ENCODE data around the gene RAB27B. TPM values are rescaled to one million over a fixed set of nuclear protein-coding genes. Genes with fewer than 3 reads are reported as not detected.

Gene RAB27B
- total RNA-seq, 1 donor from 2014 or later = not detected

DNA sequence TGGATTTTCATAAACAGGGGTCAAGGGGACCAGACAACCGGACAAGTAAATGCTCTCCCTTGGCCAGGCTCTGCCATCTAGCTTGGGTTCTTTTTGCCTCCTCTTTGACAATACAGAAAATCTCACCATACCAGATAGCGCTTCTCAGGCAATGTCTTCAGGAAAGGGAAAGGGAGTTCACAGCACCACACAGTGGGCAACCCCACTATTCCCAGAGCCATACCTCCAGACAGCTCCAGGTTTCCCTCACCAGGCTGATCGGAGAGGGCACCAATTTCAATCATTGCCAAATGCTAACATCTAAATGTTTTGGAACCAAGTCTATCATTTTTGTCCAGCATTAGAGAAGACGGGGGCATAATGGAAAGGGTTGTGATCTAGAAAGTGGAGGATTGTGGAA lies 102.9 kb downstream of the RAB27B start:
- Mint-ChIP-seq H3K9me3 (ENCODE audit: unreplicated experiment) (peaks cover 2% of the 10 kb centered on the region), H3K27me3 (ENCODE audit: unreplicated experiment) (no peaks in the 10 kb centered on the region), H3K36me3 (ENCODE audit: unreplicated experiment) (no peaks in the 10 kb centered on the region), H3K27ac (ENCODE audit: unreplicated experiment) (no peak overlapping the region), H3K4me1 (ENCODE audit: low read depth, unreplicated experiment) (peaks cover 3% of the 10 kb centered on the region), H3K4me3 (ENCODE audit: unreplicated experiment) (no peak overlapping the region)
- no peak for TF ChIP-seq CTCF (IDR thresholded peaks at IDR 0.05; ENCODE audit: partially characterized antibody, unreplicated experiment)
- no peak for DNase-seq

- Mint-ChIP-seq H3K9me3 (ENCODE audit: unreplicated experiment) (peaks cover 2% of the 10 kb centered on the region), H3K4me3 (ENCODE audit: unreplicated experiment) (no peak overlapping the region), H3K27me3 (ENCODE audit: unreplicated experiment) (no peaks in the 10 kb centered on the region), H3K4me1 (ENCODE audit: low read depth, unreplicated experiment) (peaks cover 3% of the 10 kb centered on the region), H3K27ac (ENCODE audit: unreplicated experiment) (no peak overlapping the region), H3K36me3 (ENCODE audit: unreplicated experiment) (no peaks in the 10 kb centered on the region)
- no peak for TF ChIP-seq CTCF (IDR thresholded peaks at IDR 0.05; ENCODE audit: partially characterized antibody, unreplicated experiment)
- no peak for DNase-seq
Measured at GRCh38 chr18:54932472-54932871, 104.2 kb downstream of the RAB27B start.

DNA sequence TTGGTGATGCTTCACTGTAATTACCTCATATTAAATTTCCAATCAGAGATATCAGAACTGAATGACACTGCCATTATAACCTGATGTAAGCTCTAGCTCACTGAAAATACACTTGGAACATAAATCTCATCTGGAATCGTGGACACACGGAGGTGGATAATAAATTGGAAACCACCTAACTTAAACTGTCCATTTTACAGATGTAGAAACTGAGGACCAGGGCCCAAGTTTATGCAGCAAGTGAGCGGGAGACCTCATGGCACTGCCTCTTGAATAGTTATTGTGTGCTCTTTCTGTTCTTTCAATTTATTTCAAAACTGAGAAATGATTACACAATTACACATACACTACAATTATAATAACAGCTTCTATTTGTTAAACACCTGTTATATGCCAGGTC lies 110.2 kb downstream of the RAB27B start:
- H3K9me3 Mint-ChIP-seq (ENCODE audit: unreplicated experiment) = no peaks in the 10 kb centered on the region
- no peak for DNase-seq
- H3K4me1 Mint-ChIP-seq (ENCODE audit: low read depth, unreplicated experiment) = no peaks in the 10 kb centered on the region
- no peak overlapping the region for H3K27ac Mint-ChIP-seq (ENCODE audit: unreplicated experiment)
- TF ChIP-seq CTCF (IDR thresholded peaks at IDR 0.05; ENCODE audit: partially characterized antibody, unreplicated experiment) = no peak
- no peaks in the 10 kb centered on the region for H3K27me3 Mint-ChIP-seq (ENCODE audit: unreplicated experiment)
- H3K36me3 Mint-ChIP-seq (ENCODE audit: unreplicated experiment) = no peaks in the 10 kb centered on the region
- H3K4me3 Mint-ChIP-seq (ENCODE audit: unreplicated experiment) = no peak overlapping the region

DNA sequence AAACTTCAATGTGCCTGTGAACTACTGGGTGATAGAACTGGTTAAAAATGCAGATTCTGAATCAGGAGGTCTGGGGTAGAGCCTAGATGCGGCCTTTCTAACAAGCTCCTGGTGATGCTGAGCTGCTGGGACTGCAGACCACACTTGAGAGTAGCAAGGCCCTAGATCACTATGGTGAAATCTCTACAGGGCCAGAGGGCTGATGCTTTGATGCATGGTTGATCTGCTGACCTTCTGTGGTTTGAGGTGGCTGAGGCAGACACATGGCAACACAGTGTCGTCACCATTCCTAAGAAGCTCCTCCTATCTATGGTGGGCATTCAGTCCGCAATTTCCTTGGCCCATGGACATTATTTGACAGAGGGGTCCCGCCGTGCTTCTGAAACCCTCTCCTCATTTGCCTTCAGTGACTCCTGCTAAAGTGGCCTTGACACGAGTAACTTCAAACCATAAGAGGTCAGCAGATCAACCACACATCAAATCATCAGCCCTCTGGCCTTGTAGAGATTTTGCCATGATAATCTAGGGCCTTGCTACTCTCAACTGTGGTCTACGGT lies 111.2 kb downstream of the RAB27B start:
- H3K9me3 Mint-ChIP-seq (ENCODE audit: unreplicated experiment) = no peaks in the 10 kb centered on the region
- H3K27me3 Mint-ChIP-seq (ENCODE audit: unreplicated experiment) = no peaks in the 10 kb centered on the region
- no peaks in the 10 kb centered on the region for H3K36me3 Mint-ChIP-seq (ENCODE audit: unreplicated experiment)
- no peak overlapping the region for H3K27ac Mint-ChIP-seq (ENCODE audit: unreplicated experiment)
- H3K4me1 Mint-ChIP-seq (ENCODE audit: low read depth, unreplicated experiment) = no peaks in the 10 kb centered on the region
- no peak for DNase-seq
- no peak for TF ChIP-seq CTCF (IDR thresholded peaks at IDR 0.05; ENCODE audit: partially characterized antibody, unreplicated experiment)
- H3K4me3 Mint-ChIP-seq (ENCODE audit: unreplicated experiment) = no peak overlapping the region

GRCh38 chr18:54942144-54942543 lies 113.9 kb downstream of the RAB27B start:
- TF ChIP-seq CTCF (IDR thresholded peaks at IDR 0.05; ENCODE audit: partially characterized antibody, unreplicated experiment) = no peak
- Mint-ChIP-seq H3K27ac (ENCODE audit: unreplicated experiment) (no peak overlapping the region), H3K4me1 (ENCODE audit: low read depth, unreplicated experiment) (no peaks in the 10 kb centered on the region), H3K9me3 (ENCODE audit: unreplicated experiment) (no peaks in the 10 kb centered on the region), H3K4me3 (ENCODE audit: unreplicated experiment) (no peak overlapping the region), H3K36me3 (ENCODE audit: unreplicated experiment) (no peaks in the 10 kb centered on the region), H3K27me3 (ENCODE audit: unreplicated experiment) (no peaks in the 10 kb centered on the region)
- DNase-seq = no peak

Data from glutamatergic neuron (in vitro differentiated cells).